GM12878 (cell line): ENCODE results near the gene PBRM1. TPM values are rescaled to one million over a fixed set of nuclear protein-coding genes. Genes with fewer than 3 reads are reported as not detected.

Experiments
- ATAC-seq: fragments of 200-7000 bp; cut with Tn5 transposase; 3 replicates; pipeline ENCODE4 v1.9.1; 2020; ENCODE audit warnings: mild to moderate bottlenecking, moderate library complexity
- BruUV-seq: library from RNA; stranded (reverse); fragments of 400-500 nt; replicated peaks from 2 replicates; lab custom pipeline; 2021; lab: Mats Ljungman, UMichigan
- CTCF ChIA-PET: fragments of 300-600 bp; sonication (Branson Sonifier 250); formaldehyde crosslinking; extraction: SDS; loops from one replicate; lab custom pipeline; 2021; ENCODE audit warnings: inconsistent platforms; lab: Yijun Ruan, JAX
- POLR2A ChIA-PET: fragments of 350-600 bp; formaldehyde crosslinking; extraction: SDS; loops from one replicate; lab custom pipeline; 2021; ENCODE audit warnings: inconsistent platforms; lab: Charles Lee
- RAD21 ChIA-PET: fragments of 300-600 bp; sonication (Branson Sonifier 250); formaldehyde crosslinking; loops from one replicate; lab custom pipeline; 2023; ENCODE audit warnings: antibody characterized with exemption; ENCODE audit not compliant: unreplicated experiment; lab: Charles Lee
- SMC1A ChIA-PET: fragments of 300-600 bp; sonication (Branson Sonifier 250); formaldehyde crosslinking; loops from one replicate; lab custom pipeline; 2023; ENCODE audit not compliant: unreplicated experiment, uncharacterized antibody; lab: Charles Lee
- DNase-seq: peaks from one replicate; pipeline ENCODE4 v3.0.0-alpha.2; 2011; ENCODE audit warnings: low read depth, low spot score
- FAIRE-seq: peaks from 3 replicates; lab custom pipeline; 2011; peaks lifted over from hg19 to GRCh38; lab: Jason Lieb, UNC
- H2AFZ ChIP-seq: 2 replicates; pipeline ENCODE4 v1.6.0; 2011; ENCODE audit warnings: low read depth, low read length, control low read depth; ENCODE audit not compliant: control insufficient read depth
- H3K27ac ChIP-seq: 2 replicates; pipeline ENCODE4 v1.5.1; 2011; ENCODE audit warnings: control low read depth; ENCODE audit not compliant: control insufficient read depth, insufficient read depth
- H3K27me3 ChIP-seq, 2 experiments: replicated peaks in 1 of 2; 2 replicates each; pipeline versions ENCODE4 v1.6.0 to v1.6.1; 2011; ENCODE audit warnings: low read length in 1 of 2; ENCODE audit not compliant: control insufficient read depth in 2 of 2, insufficient read depth in 2 of 2
- H3K36me3 ChIP-seq, 2 experiments: 2 replicates each; pipeline ENCODE4 v1.5.1; 2011; ENCODE audit warnings: low read length in 1 of 2; ENCODE audit not compliant: control insufficient read depth in 2 of 2, insufficient read depth in 2 of 2
- H3K4me1 ChIP-seq: 2 replicates; pipeline ENCODE4 v1.6.1; 2011; ENCODE audit warnings: mild to moderate bottlenecking, low read length, moderate library complexity, mixed read lengths; ENCODE audit not compliant: control insufficient read depth, insufficient read depth
- H3K4me2 ChIP-seq: 2 replicates; pipeline ENCODE4 v1.6.0; 2011; ENCODE audit warnings: control low read depth; ENCODE audit not compliant: control insufficient read depth, insufficient read depth
- H3K4me3 ChIP-seq: fragments of 200-600 bp; sonication (generic); 2 replicates; pipeline ENCODE4 v1.5.1; 2016
- H3K79me2 ChIP-seq: 2 replicates; pipeline ENCODE4 v1.6.0; 2011; ENCODE audit warnings: low read length; ENCODE audit not compliant: control insufficient read depth, insufficient read depth
- H3K9ac ChIP-seq: 2 replicates; pipeline ENCODE4 v1.8.0; 2011; ENCODE audit warnings: low read length, control low read depth, mixed read lengths; ENCODE audit not compliant: control insufficient read depth, insufficient read depth
- H3K9me3 ChIP-seq: replicated peaks from 3 replicates; pipeline ENCODE4 v1.5.1; 2011; ENCODE audit warnings: mild to moderate bottlenecking, low read length; ENCODE audit not compliant: control insufficient read depth, insufficient read depth
- H4K20me1 ChIP-seq: 2 replicates; pipeline ENCODE4 v1.6.0; 2011; ENCODE audit not compliant: control insufficient read depth, insufficient read depth
- BHLHE40 ChIP-seq, 2 experiments: fragments of 450-650 bp in 1 of 2; IDR thresholded peaks; 2 replicates each; pipeline ENCODE4 v1.6.1; 2011 to 2017; ENCODE audit warnings: low read depth in 2 of 2, borderline replicate concordance in 1 of 2, improper control_type of control experiment in 1 of 2, low read length in 1 of 2, mild to moderate bottlenecking in 1 of 2
- BRCA1 ChIP-seq: IDR thresholded peaks from 2 replicates; pipeline ENCODE4 v1.6.1; 2011; ENCODE audit warnings: low read depth, low read length, improper control_type of control experiment
- MAX ChIP-seq: IDR thresholded peaks from 2 replicates; pipeline ENCODE4 v1.6.1; 2012; ENCODE audit warnings: low read depth, low read length, improper control_type of control experiment
- MYC ChIP-seq: IDR thresholded peaks from 2 replicates; pipeline ENCODE4 v1.6.1; 2011; ENCODE audit warnings: mild to moderate bottlenecking, low read length, moderate library complexity, inconsistent platforms; ENCODE audit not compliant: insufficient read depth, insufficient replicate concordance, insufficient read length, severe bottlenecking
- NR2C1 ChIP-seq: fragments of 450-650 bp; IDR thresholded peaks from 2 replicates; pipeline ENCODE4 v1.6.1; 2017; ENCODE audit warnings: antibody characterized with exemption, mild to moderate bottlenecking, moderate library complexity
- PAX5 ChIP-seq: IDR thresholded peaks from 2 replicates; pipeline ENCODE4 v1.6.1; 2011; ENCODE audit warnings: low read depth, low read length, borderline replicate concordance
- RAD21 ChIP-seq: IDR thresholded peaks from 2 replicates; pipeline ENCODE4 v1.6.1; 2011; ENCODE audit warnings: mild to moderate bottlenecking, low read depth, low read length, moderate library complexity; ENCODE audit not compliant: insufficient read depth
- RAD51 ChIP-seq: fragments of 450-650 bp; IDR thresholded peaks from 2 replicates; pipeline ENCODE4 v1.6.1; 2016; ENCODE audit warnings: moderate library complexity, mild to moderate bottlenecking, inconsistent platforms
- RB1 ChIP-seq: fragments of 450-650 bp; formaldehyde crosslinking; IDR thresholded peaks from 2 replicates; pipeline ENCODE4 v1.6.1; 2017; ENCODE audit warnings: mild to moderate bottlenecking, borderline replicate concordance
- SP1 ChIP-seq: IDR thresholded peaks from one replicate; pipeline ENCODE4 v1.6.1; 2011; ENCODE audit warnings: low read depth, low read length
- TAF1 ChIP-seq: IDR thresholded peaks from 2 replicates; pipeline ENCODE4 v1.6.1; 2011; ENCODE audit warnings: mild to moderate bottlenecking, low read depth, low read length, borderline replicate concordance
- TCF7 ChIP-seq: IDR thresholded peaks from 2 replicates; pipeline ENCODE4 v1.6.1; 2014; ENCODE audit warnings: antibody characterized with exemption, borderline replicate concordance
- YY1 ChIP-seq: IDR thresholded peaks from 2 replicates; pipeline ENCODE4 v1.6.1; 2011; ENCODE audit warnings: low read depth, mild to moderate bottlenecking, low read length
- ZBED1 ChIP-seq: IDR thresholded peaks from 2 replicates; pipeline ENCODE4 v1.6.1; 2016; ENCODE audit warnings: borderline replicate concordance
- WGBS: methylation state at CpG from one replicate; pipeline ENCODE4 v1.1.6; 2016; ENCODE audit warnings: low lambda C conversion rate; ENCODE audit not compliant: insufficient replicate concordance, insufficient coverage; ENCODE audit errors: missing lambda C conversion rate; 5-methylcytosine and 5-hydroxymethylcytosine counted together
- in situ Hi-C: fragments of 300-500 bp; cut with MboI; formaldehyde crosslinking; loops from 9 replicates; pipeline ENCODE4 v1.14.3; 2018; ENCODE audit warnings: mixed read lengths
- intact Hi-C: fragments of 100-400 bp; cut with micrococcal nuclease; formaldehyde crosslinking; loops from one replicate; pipeline ENCODE4 v1.14.2; 2022; ENCODE audit not compliant: unreplicated experiment
- polyA plus RNA-seq, 11 experiments: library from polyadenylated mRNA; depleted of rRNA in 4 of 11; unstranded in 6 of 11; stranded (reverse) in 5 of 11; fragments of >200 nt; fragmentation: Nextera tagmentation in 4 of 11; fragmentation: Illumina TruSeq in 1 of 11; extraction: Ambion mirVana in 4 of 11; extraction: Trizol in 1 of 11; gene quantifications; 1 replicate in 1 of 11; 2 replicates in 10 of 11; pipeline versions ENCODE4 v1.2.1 to v1.2.3, GENCODE V29; 2011 to 2016; ENCODE audit warnings: inconsistent platforms in 2 of 11, missing spikeins in 2 of 11, low read depth in 1 of 11
- total RNA-seq, 4 experiments: library from RNA; depleted of rRNA in 3 of 4; stranded (reverse); fragments of >200 nt in 3 of 4; fragmentation: Illumina TruSeq in 1 of 4; extraction: Trizol in 1 of 4; gene quantifications; 2 replicates each; pipeline versions ENCODE4 v1.2.1 to v1.2.3, GENCODE V29; 2013 to 2021
- TF ChIP-seq, protein P1 (sequence below): fragments of 150-350 bp; IDR thresholded peaks from 2 replicates; pipeline ENCODE4 v1.6.1; 2016; ENCODE audit warnings: low read depth, low read length
- TF ChIP-seq, protein P2 (sequence below): fragments of 450-650 bp; IDR thresholded peaks from 2 replicates; pipeline ENCODE4 v1.6.1; 2016; ENCODE audit warnings: mild to moderate bottlenecking

PBRM1 gene
- total and polyA plus RNA-seq, 10 of the 15 experiments (the other 5 are each of a cell fraction or from before 2014, with no cell fraction given): 8.9 to 88.9 (median 39.3) TPM

- TF ChIP-seq MAX (no peak), TAF1 (no peak), SP1 (no peak), TCF7 (no peak), BHLHE40 (IDR thresholded peaks at IDR 0.05; ENCODE audit: borderline replicate concordance in 1 of 2, low read depth in 2 of 2, low read length in 1 of 2) (no peak)
- TF ChIP-seq, protein P1, sequence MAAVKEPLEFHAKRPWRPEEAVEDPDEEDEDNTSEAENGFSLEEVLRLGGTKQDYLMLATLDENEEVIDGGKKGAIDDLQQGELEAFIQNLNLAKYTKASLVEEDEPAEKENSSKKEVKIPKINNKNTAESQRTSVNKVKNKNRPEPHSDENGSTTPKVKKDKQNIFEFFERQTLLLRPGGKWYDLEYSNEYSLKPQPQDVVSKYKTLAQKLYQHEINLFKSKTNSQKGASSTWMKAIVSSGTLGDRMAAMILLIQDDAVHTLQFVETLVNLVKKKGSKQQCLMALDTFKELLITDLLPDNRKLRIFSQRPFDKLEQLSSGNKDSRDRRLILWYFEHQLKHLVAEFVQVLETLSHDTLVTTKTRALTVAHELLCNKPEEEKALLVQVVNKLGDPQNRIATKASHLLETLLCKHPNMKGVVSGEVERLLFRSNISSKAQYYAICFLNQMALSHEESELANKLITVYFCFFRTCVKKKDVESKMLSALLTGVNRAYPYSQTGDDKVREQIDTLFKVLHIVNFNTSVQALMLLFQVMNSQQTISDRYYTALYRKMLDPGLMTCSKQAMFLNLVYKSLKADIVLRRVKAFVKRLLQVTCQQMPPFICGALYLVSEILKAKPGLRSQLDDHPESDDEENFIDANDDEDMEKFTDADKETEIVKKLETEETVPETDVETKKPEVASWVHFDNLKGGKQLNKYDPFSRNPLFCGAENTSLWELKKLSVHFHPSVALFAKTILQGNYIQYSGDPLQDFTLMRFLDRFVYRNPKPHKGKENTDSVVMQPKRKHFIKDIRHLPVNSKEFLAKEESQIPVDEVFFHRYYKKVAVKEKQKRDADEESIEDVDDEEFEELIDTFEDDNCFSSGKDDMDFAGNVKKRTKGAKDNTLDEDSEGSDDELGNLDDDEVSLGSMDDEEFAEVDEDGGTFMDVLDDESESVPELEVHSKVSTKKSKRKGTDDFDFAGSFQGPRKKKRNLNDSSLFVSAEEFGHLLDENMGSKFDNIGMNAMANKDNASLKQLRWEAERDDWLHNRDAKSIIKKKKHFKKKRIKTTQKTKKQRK: no peak
Observed at GRCh38 chr3:52712291-52713212, 26.8 kb upstream of the PBRM1 start (continued).

- no peak overlapping the region for H3K9ac ChIP-seq
- SMC1A ChIA-PET: interaction anchor here (1.2 to 1.6 kb wide), 2 partner anchors 10 to 22 kb away, joined by 3 to 6 read pairs; no protein-coding TSS in a partner anchor
- intact Hi-C loops: no loop called here
- no peak overlapping the region for H3K4me3 ChIP-seq
- BruUV-seq: no TSS peak
- H3K4me2 ChIP-seq: peak overlapping the region; percentile 59
- no peaks in the 10 kb centered on the region for H4K20me1 ChIP-seq
- 0% methylated on average over 2 of the region's 2 CpGs for WGBS
- POLR2A ChIA-PET: interaction anchor here (1.4 kb wide), 1 partner anchor 8 kb away, joined by 4 read pairs; no protein-coding TSS in a partner anchor
- no peak overlapping the region for H2AFZ ChIP-seq
- no peaks in the 10 kb centered on the region; the same call in 1 of the 3 replicates for H3K9me3 ChIP-seq
- H3K79me2 ChIP-seq: peaks cover 29% of the 10 kb centered on the region
- H3K36me3 ChIP-seq: peaks cover 3 to 14% of the 10 kb centered on the region in 2 experiments
- no peaks in the 10 kb centered on the region for H3K27me3 ChIP-seq
- H3K4me1 ChIP-seq: peaks cover 23% of the 10 kb centered on the region
- H3K27ac ChIP-seq: peak overlapping the region; percentile 72
- RAD21 ChIA-PET: interaction anchor here (0.5 kb wide), 1 partner anchor 36 kb away, joined by 3 read pairs; no protein-coding TSS in a partner anchor
- CTCF ChIA-PET: interaction anchor here (1.1 kb wide), 1 partner anchor 136 kb away, joined by 3 read pairs; no protein-coding TSS in a partner anchor
- in situ Hi-C loops: no loop called here
- no peak for DNase-seq
- FAIRE-seq: peak; percentile 59
- peak; percentile 16 for ATAC-seq
- no peak for TF ChIP-seq RAD51
- TF ChIP-seq BRCA1: no peak
- no peak for TF ChIP-seq MYC
- TF ChIP-seq BHLHE40 (IDR thresholded peaks at IDR 0.05; ENCODE audit: borderline replicate concordance in 1 of 2, low read depth in 2 of 2, low read length in 1 of 2): peak in 1 of 2 experiments; percentile 18; a peak in 1 of 4 replicates
- TF ChIP-seq RAD21: no peak
- no peak for TF ChIP-seq TCF7
- TF ChIP-seq YY1: 0 out of 2 replicates have a peak, but pooled peaks have one; percentile 14
- TF ChIP-seq NR2C1: no peak
- TF ChIP-seq PAX5: no peak
- TF ChIP-seq RB1: no peak
- TF ChIP-seq, protein P2, sequence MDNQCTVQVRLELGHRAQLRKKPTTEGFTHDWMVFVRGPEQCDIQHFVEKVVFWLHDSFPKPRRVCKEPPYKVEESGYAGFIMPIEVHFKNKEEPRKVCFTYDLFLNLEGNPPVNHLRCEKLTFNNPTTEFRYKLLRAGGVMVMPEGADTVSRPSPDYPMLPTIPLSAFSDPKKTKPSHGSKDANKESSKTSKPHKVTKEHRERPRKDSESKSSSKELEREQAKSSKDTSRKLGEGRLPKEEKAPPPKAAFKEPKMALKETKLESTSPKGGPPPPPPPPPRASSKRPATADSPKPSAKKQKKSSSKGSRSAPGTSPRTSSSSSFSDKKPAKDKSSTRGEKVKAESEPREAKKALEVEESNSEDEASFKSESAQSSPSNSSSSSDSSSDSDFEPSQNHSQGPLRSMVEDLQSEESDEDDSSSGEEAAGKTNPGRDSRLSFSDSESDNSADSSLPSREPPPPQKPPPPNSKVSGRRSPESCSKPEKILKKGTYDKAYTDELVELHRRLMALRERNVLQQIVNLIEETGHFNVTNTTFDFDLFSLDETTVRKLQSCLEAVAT: 0 out of 2 replicates have a peak, but pooled peaks have one; percentile 30
- TF ChIP-seq ZBED1: no peak
Observed at GRCh38 chr3:52710512-52710911, 24.8 kb upstream of the PBRM1 start.
